ENCODE measurements around the gene IRX1.

GRCh38 chr5:3604501-3604900 lies 8.9 kb downstream of the IRX1 start:
- TF ChIP-seq TAF1 (IDR thresholded peaks at IDR 0.05; ENCODE audit: borderline replicate concordance, low read depth, low read length) (no peak), POLR2AphosphoS5 (IDR thresholded peaks at IDR 0.05; ENCODE audit: low read depth, low read length) (no peak)
